ENCODE results near the gene SMTN. TPM values are rescaled to one million over a fixed set of nuclear protein-coding genes. Genes with fewer than 3 reads are reported as not detected.

The SMTN gene
- total RNA-seq, 1 donor from 2014 or later: 13.3 TPM

GRCh38 chr22:31151872-31152271 is 70.8 kb downstream of the SMTN start:
- no peaks in the 10 kb centered on the region for H3K4me1 Mint-ChIP-seq (ENCODE audit: low read depth, unreplicated experiment)
- no peaks in the 10 kb centered on the region for H3K9me3 Mint-ChIP-seq (ENCODE audit: unreplicated experiment)
- TF ChIP-seq, protein P1, sequence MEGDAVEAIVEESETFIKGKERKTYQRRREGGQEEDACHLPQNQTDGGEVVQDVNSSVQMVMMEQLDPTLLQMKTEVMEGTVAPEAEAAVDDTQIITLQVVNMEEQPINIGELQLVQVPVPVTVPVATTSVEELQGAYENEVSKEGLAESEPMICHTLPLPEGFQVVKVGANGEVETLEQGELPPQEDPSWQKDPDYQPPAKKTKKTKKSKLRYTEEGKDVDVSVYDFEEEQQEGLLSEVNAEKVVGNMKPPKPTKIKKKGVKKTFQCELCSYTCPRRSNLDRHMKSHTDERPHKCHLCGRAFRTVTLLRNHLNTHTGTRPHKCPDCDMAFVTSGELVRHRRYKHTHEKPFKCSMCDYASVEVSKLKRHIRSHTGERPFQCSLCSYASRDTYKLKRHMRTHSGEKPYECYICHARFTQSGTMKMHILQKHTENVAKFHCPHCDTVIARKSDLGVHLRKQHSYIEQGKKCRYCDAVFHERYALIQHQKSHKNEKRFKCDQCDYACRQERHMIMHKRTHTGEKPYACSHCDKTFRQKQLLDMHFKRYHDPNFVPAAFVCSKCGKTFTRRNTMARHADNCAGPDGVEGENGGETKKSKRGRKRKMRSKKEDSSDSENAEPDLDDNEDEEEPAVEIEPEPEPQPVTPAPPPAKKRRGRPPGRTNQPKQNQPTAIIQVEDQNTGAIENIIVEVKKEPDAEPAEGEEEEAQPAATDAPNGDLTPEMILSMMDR (IDR thresholded peaks at IDR 0.05; ENCODE audit: partially characterized antibody, unreplicated experiment): no peak
- H3K4me3 Mint-ChIP-seq (ENCODE audit: unreplicated experiment): no peak overlapping the region
- no peaks in the 10 kb centered on the region for H3K36me3 Mint-ChIP-seq (ENCODE audit: unreplicated experiment)
- no peak for DNase-seq
- peaks cover 3% of the 10 kb centered on the region for H3K27me3 Mint-ChIP-seq (ENCODE audit: unreplicated experiment)
- H3K27ac Mint-ChIP-seq (ENCODE audit: unreplicated experiment): no peak overlapping the region

DNA sequence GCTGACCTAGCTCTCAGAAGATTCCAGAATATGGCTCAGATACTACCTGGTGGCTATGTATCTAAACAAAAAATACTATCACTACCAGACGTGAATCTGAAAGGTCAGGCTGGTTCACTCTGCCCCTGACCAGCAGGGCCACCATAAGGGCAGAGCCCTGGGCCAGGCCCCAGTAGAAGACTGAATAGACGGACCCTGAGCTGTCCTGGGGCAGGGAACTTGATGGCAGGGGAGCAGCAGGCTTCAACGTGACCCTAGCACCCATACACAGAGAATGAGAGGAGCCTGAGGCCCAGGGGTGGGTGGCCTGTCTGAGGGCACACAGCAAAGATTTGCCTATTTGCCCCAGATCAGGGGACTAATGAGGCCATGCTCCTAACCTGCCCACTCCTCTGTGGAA is 72.2 kb downstream of the SMTN start:
- Mint-ChIP-seq H3K4me3 (ENCODE audit: unreplicated experiment) (no peak overlapping the region), H3K9me3 (ENCODE audit: unreplicated experiment) (no peaks in the 10 kb centered on the region), H3K27me3 (ENCODE audit: unreplicated experiment) (peaks cover 5% of the 10 kb centered on the region), H3K27ac (ENCODE audit: unreplicated experiment) (no peak overlapping the region), H3K4me1 (ENCODE audit: low read depth, unreplicated experiment) (no peaks in the 10 kb centered on the region), H3K36me3 (ENCODE audit: unreplicated experiment) (no peaks in the 10 kb centered on the region)
- DNase-seq: no peak
- TF ChIP-seq, protein P1 (IDR thresholded peaks at IDR 0.05; ENCODE audit: partially characterized antibody, unreplicated experiment): no peak

Other genes with a start within 250 kb of the SMTN start
- gene MORC2, start 112.5 kb upstream of the SMTN start, total RNA-seq (ENCODE audit: unreplicated experiment): 72.8 TPM
- 112 TPM for gene TUG1, start 112.1 kb upstream of the SMTN start, total RNA-seq (ENCODE audit: unreplicated experiment)
- 40.9 TPM for gene SELENOM, start 26.2 kb downstream of the SMTN start, total RNA-seq (ENCODE audit: unreplicated experiment)
- gene INPP5J, start 41.6 kb downstream of the SMTN start, total RNA-seq (ENCODE audit: unreplicated experiment): 15.4 TPM
- 1.3 TPM for gene PLA2G3, start 59.2 kb downstream of the SMTN start, total RNA-seq (ENCODE audit: unreplicated experiment)
- 27.4 TPM for gene RNF185, start 78.9 kb downstream of the SMTN start, total RNA-seq (ENCODE audit: unreplicated experiment)
- gene LIMK2, start 131.0 kb downstream of the SMTN start, total RNA-seq (ENCODE audit: unreplicated experiment): 92.4 TPM
- 38.8 TPM for gene PIK3IP1, start 211.2 kb downstream of the SMTN start, total RNA-seq (ENCODE audit: unreplicated experiment)

All from glutamatergic neuron (in vitro differentiated cells).